EH (cell line): ENCODE data around the gene BATF2.
"Not testable (repeated sequence)": the region's sequence is repeated elsewhere in the genome, so short reads cannot be mapped to it uniquely, and the experiment has no call there.

Source experiments
- DNase-seq: peaks from one replicate; pipeline ENCODE4 v3.0.0-alpha.2; 2015; ENCODE audit warnings: low read depth

BATF2 gene

DNA sequence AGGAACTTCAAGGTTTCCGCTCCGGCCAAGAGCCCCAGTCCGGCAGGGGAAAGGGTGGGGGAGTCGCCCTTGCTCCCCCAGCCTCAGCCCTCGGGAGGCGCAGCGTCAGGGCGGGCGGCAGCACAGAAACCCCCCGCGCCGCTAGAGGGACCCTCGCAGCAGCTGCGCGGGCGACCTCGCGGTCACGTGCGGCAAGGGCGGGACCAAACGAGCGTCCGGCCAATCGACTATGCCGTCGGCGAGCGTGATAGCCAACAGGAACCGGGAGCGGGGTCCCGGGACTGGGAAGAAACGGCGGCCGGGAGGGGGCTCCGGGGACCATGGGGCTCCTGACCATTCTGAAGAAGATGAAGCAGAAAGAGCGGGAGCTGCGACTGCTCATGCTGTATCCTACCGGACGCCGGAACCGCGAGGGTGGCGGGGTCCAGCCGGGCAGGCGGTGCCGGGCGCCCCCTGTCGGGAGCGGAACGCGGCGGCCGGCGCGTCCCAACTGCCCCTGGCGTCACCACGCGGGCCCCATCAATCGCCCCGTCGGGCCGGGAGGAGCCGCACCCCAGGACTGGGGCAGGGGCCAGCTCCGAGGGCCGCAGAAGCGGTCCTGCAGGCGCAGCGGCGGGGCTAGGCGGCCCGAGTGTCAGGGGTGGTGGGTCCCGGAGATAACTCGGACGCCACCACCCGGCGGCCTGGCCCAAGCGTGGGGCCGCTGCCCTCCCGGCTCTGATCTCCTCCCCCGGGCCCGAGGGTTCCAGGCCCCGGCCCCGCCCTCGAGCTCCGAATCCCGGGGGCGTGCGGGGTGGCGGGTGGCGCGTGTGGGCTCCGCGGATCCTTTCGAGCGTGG is 17.3 kb upstream of the BATF2 start, which contains the start of gene ARL2:
ARL2 (plus strand) TSS at position 273 of the 838 bp plus-strand sequence; CDS start at position 321, 48 bp downstream.
- DNase-seq = peak; percentile 89

DNA sequence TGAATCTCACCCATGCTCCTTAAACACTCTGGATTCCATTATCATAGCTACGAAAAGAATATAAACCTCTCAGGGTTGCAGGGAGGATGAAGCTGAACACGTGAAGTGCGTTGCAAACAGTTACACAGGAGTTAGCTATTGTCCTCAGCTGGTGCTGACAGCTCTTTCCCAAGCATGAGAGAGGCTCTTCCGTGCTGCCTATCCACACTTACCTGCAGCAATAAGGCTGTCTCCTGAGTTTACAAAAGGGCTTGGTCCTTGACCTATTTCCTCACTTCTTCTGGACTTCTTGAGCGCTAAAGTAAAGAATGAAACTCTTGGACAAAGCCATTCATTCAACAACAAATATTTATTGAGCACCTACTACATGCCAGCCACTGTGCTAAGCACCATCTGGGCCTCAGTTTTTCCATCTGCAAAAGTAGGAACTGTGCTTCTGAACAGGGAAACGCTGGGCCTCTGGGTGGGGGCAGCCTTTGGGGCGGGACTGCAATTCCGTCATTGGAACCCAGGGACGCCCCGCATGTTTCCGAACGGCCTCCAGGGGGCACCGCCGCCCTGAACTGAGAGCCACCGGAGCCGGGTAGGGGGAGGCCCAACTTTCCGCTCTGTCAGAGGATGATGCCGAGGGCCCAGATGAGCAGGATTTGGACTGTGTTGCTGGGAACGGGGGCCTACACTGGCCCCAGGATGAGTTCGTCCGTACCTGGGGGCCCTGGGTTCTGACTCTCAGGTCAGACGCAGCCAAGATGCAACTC is 16.5 kb upstream of the BATF2 start:
- DNase-seq = peak; percentile 87

DNA sequence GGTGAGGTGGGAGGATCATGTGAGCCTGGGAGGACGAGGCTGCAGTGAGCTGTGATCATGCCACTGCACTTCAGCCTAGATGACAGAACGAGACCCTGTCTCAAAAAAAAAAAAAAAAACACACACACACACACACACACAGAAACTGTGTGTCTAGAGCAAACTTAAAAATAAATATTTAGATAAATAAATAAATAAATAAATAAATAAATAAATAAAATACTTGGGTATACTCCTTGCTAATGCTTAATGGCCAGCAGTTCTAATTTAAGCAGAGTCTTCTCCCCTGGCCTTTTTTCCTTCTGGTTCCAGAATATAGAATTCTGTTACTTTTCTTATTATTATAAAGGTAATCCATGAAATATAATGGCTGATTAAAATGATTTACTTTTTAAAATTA is 12.1 kb upstream of the BATF2 start:
- no peak for DNase-seq

DNA sequence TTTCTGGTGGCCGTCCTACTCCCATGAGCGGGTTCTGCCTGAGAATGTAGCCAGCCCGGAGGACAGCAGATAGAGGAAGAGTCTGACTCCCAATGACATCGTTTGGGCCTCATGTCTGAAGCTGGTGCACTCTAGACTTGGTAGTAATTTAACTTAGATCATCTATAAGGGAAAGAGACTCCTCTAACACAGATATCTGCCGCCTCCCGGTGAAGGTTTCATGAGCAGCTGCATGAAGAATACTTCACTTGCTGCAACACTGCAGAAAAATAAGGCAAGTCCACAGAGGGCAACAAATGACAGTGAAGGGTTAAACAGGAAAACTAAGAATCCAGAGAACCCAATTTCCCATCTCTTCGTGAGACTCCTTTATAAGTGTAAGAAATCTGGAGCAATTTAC is 11.2 kb upstream of the BATF2 start:
- no peak for DNase-seq

DNA sequence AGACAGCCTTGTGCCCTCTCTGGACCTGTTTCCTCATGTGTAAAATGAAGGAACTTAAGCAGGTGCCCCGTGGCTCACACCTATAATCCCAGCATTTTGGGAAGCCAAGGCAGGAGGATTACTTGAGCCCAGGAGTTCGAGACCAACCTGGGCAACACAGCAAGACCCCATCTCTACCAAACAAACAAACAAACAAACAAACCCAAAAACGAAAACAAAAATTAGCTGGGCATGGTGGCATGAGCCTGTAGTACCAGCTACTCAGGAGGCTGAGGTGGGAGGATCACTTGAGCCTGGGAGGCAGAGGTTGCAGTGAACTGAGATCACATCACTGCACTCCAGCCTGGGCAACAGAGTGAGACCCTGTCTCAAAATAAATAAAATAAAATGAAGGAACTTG is 7.2 kb upstream of the BATF2 start:
- DNase-seq = not testable (repeated sequence)

DNA sequence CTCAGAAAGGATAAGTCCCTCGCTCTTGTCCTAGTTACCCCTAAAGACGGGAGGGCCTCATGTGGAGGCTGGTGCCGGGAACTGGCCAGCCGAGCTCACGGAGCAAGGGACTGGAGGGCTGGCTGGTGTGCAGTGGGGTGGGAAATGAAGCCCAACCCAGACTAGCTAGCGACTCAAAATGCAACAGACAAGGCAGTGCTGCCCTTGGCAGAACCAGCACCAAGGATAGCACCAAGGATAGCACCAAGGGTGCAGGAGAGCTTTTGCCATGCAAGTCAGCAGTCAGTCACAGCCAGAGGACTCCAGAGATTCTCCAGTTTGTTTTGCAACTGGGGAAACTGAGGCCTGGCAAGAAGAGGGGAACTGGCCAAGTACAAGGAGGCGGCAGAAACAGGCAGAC is 6.5 kb upstream of the BATF2 start:
- peak; percentile 58 for DNase-seq

DNA sequence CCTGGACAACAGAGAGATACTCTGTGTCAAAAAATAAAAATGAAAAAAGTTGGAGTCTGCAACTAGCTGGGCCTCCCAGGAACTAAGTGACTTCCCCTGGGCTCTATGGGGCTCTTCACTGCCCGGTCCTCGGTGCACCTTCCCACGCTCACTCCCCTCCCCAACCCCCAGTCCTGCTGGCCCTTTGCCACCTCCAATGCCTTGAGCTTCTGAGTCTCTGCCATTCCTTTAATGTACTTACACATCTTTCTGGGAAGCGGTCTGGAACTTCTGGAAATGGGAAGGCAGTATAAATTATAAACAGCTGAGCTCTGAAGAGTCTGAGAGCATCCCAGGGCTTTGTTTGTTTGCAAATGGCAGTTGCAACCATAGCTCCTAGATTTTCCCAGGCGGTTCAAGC is 5.9 kb upstream of the BATF2 start:
- DNase-seq = no peak

DNA sequence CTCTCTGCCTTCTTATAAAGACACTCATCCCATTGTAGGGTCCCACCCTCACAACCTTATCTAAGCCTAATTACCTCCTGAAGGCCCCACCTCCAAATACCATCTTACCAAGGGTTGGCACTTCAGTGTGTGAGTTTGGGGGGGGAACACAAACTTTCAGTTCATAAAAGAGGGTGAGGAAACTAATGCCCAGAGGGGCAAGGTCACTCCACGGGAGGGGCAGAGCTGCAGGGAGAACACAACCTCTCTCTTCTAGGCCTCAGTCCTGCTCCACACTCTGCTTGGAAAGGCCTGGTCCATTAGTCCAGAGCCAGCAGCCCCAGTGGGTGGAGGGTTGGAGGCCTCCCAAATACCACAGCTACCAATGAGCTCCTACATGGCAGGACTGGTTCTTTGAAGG is 2.7 kb upstream of the BATF2 start:
- DNase-seq = no peak

DNA sequence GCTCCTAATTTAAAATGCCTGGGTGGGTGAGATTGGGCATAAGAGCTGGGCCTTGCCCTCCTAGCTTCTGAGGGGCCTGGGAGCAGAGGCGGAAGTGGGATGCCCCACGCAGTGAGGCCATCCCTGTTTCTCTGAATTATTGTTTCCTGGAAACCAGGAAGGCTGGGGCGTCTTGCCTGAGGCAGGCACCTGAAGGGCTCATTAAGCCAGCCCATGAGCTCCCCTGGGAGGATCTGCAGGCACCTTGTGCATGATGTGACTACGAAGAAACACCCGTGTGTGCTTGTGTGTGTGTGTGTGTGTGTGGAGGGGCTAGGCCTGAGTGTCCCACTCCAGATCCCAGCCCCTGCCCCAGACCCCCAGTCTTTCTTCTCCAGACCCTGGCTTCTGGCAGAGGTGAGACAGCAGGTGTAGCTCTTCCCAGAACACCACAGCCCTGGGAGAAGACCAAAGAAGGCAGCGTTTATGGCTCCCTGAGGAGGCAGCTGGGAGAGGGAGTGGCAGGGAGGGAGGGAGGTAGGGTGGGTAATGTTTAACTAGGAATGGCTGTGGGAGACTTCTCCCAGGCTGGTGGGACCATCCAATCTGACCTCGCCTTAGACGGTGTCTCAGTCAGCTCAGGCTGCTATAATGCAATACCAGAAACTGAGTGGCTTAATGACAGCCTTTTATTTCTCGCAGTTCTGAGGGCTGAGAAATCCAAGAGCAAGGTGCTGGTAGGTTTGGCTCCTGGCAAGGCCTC is 2.1 kb upstream of the BATF2 start:
- DNase-seq = no peak

DNA sequence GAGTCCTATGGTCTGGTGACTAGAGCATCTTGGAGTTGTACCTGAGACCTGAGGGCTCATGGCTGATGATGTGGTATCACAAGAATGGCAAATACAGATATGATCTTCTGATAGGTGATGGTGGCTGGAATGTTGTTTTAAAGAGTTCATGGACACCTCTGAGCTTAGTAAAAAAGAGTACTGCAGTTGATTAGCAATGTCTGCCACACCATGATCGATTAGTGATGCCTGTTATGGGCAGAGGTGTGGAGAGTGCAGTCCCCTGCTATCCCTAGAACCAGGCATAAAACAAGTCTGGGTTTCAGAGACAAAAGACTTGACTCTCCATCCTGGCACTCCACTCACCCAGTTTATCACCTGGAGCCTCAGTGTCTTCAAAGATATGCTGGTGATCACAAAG is 1.4 kb upstream of the BATF2 start:
- DNase-seq = no peak

DNA sequence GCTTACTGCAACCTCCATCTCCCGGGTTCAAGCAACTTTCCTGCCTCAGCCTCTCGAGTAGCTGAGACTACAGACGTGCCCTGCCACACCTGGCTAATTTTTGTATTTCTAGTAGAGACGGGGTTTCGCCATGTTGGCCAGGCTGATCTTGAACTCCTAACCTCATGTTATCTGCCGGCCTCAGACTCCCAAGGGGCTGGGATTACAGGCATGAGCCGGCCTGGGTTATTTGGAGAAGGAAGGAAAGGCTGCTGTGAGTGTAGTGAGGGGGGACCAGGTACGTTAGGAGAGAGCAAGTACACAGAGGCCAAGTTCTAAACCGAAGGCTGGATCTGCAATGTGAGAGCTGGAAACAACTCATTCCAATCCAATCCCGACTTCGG is 453 bp downstream of the BATF2 start:
- DNase-seq = no peak

DNA sequence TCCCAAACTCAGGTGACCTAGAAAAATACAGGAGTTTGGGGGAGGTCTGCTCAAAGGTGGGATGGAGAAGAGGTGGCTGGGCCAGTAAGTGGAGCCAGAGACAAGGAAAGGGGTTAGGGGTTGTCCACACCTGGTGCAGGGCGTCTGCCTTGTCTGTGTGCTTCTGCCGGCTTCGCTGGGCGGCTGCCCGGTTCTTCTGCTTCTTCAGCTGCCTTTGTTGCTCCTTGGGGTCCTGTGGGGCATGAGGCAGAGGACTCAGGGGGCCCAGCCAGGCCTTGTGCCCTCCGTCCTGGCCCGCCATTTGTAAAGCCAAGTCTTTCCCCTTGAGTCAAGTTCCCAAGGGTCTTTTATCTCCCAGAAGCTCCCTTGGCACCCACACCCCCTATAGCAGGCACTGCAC is 2.5 kb downstream of the BATF2 start:
- no peak for DNase-seq

DNA sequence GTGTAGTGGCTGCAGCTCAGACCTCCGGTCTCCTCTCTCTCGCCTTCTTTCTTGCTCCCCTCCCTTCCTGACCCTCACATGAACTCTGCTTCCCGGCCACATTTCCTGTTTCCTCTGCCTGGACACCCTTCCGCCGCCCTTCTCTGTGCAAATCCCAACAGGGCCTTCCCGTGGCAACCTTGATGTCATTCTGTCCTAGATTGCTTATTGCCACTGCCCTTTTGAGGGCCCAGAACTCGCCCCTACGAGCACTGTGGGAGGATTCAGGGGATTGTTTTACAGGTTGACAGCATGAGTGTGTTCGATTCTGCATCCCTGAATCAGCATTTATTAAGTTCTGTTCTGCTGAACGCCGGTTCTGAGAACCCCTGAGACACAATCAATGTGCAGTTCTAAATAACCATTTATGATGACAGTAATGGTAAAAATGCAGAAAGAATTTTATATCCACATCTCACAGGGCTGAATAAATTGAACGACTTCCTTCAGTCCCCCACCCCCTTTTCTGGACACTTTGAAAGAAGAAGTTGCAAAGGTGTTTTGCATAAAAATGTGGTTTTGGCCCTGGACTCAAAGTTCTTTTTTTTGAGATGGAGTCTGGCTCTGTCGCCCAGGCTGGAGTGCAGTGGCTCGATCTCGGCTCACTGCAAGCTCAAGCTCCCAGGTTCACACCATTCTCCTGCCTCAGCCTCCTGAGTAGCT is 6.4 kb downstream of the BATF2 start:
- peak; percentile 50 for DNase-seq

DNA sequence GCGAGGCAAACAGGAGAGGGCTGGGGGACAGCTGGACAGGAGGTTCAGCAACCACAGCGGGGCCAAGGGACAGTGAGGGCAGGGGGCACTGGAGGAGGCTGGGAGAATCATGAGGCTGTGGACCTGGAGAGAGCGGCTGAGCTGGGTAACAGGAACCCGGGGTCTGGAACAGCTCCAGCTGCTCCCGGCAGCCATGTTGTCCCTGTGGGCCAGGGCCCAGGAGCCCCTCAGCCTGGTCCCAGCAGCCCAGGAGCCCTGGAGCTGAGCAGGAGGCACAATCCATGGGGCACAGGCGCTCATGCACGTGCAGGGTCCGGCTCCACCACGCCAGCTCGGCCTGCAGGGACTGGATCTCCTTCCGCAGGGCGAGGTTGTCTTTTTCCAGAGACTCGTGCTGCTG is 7.4 kb downstream of the BATF2 start:
- no peak for DNase-seq

DNA sequence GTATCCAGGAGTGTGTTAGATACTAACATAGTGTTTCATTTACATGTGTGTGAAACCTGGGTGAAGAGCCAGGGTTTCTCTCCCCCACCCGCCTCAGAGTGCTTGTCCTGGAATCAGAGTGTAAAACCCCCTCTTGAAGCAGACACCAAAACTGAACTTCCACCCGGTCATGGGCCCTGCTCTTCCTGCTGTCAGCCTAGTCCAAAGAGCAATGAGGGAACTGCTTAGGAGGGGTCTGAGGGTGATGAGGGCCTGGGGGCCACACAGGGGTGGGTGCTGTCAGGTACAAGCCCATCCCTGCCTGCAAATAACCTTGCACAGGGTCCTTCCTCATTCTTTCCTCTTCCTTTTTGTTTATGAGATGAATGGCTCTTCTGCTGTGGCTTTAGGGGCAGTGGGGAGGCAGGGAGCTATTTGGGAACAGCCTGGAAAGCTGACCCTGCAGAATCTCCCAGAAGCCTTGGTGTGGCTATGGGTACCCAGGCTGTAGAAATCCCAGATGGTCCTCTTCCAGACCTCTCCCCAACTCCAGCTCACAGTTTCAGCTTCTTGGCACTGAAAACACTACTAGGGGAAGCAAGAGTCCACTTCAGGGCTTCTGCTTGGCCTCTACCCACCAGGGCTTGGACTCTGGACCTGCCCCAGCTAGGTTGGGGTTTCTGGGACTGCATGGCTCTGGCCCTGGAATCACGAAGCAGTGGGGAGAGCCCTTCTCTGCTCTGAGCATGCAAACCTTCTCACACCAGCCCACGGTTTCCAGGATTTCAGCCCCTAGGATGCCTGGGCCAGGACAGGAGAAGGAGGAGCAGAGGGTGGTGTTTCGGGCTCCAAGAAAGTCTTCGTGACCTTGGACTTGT is 8.5 kb downstream of the BATF2 start:
- DNase-seq = no peak

DNA sequence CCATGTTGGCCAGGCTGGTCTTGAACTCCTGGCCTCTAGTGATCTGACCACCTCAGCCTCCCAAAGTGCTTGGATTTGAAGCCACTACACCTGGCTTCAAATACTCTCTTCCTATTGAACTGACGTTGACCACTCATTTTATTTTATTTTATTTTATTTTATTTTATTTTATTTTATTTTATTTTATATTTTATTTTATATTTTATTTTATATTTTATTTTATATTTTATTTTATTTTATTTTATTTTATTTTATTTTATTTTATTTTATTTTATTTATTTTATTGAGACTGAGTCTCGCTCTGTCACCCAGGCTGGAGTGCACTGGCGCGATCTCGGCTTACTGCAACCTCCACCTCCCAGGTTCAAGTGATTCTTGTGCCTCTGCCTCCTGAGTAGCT is 13.4 kb downstream of the BATF2 start:
- DNase-seq = not testable (repeated sequence)

DNA sequence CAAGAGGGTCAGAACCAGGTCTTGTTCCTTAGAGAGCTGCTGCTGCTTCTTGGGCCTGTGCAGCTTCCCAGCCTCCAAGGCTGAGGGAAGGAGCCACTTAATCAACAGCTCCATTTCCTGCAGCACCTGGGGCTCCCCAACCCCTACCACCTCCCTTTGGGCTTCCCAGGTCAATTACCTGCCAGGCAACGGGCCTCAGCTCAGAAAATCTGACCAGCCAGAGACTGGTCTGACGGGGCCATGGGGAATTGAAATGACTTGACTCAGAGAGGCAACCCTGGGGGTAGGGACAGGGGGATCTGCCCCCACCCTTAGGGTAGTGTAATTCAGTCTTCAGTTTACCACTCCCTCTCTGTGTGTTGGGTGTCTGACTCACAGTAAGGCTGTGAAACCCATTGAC is 20.1 kb downstream of the BATF2 start:
- DNase-seq = no peak

DNA sequence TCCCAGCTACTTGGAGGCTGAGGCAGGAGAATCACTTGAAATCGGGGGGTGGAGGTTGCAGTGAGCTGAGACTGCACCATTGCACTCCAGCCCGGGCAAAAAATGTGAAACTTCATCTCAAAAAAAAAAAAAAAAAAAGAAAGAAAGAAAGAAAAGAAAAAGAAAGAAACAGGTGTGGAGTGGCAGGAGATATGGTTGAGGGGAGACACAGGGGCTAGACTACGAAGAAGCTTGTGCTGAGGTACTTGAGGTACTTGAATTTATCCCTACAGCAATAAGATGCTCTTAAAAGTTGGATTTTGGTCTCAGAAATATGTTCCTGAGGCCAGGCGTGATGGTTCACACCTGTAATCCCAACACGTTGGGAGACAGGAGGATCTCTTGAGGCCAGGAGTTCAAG is 22.6 kb downstream of the BATF2 start:
- no peak for DNase-seq

DNA sequence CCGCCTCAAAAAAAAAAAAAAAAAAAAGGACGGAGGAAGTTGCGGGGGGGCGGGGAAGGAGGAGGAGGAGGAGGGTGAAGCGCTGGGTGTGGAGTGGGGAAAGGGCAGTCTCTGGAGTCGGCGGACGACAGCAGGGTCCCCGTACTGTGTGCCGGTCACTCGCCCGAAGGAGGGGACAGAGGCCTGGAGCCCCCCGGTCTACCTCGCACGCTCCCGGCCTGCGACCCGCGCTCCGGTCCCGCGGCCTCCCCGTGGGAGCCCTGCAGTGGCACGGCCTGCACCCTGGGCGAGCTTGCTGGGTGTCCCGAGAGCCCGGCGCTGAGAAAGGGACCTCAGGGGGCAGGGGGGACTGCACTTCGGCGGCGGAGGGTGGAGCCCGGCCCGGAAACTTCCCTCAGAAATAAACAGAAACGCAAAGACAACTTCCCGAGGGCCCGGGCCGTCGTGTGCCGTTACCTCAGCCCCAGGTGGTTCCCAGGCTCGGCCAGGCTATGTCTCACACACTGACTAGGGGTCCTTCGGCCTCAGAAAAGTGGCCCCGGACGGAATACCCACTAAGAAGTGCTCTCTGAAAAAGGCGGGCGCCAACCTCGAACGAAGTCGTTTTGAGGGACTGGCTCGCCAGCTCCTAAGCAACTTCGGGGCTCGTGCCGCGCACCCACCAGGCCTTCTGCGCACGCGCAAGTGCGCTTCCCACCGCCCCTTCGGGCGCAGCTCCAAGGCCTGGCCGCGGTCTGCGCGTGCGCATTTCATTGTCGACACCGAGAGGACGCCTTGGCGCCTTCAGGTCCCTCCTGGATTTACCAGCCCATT is 25.1 kb downstream of the BATF2 start, which contains the start of gene MAJIN:
MAJIN (minus strand) TSS at position 688 of the 813 bp plus-strand sequence. CDS start 12,703 bp downstream, outside the sequence.
- peak; percentile 37 for DNase-seq

DNA sequence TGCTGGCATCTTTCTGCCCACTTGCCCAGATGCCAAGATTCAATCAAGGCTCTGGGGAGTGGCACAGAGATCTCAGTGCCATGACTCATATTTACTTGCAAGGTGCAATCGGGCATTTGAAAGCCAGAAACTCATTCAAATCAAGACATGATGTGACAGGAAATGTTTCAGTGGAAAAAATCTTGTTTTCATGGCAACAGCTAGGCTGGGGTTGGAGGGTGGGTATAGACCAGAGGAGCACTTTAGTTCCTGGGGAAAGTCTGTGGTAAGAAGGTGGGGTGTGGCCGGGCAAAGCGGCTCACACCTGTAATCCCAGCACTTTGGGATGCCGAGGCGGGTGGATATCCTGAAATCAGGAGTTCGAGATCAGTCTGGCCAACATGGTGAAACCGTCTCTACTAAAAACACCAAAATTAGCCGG is 26.0 kb downstream of the BATF2 start:
- no peak for DNase-seq
